GM21737 (cell line): ENCODE measurements around the gene MLLT6.

ENCODE experiments used
- ATAC-seq: cut with Tn5 transposase; IDR thresholded peaks from one replicate; pipeline ENCODE4 v1.9.1; 2021; ENCODE audit warnings: mild to moderate bottlenecking, moderate library complexity; ENCODE audit not compliant: unreplicated experiment

The MLLT6 gene

DNA sequence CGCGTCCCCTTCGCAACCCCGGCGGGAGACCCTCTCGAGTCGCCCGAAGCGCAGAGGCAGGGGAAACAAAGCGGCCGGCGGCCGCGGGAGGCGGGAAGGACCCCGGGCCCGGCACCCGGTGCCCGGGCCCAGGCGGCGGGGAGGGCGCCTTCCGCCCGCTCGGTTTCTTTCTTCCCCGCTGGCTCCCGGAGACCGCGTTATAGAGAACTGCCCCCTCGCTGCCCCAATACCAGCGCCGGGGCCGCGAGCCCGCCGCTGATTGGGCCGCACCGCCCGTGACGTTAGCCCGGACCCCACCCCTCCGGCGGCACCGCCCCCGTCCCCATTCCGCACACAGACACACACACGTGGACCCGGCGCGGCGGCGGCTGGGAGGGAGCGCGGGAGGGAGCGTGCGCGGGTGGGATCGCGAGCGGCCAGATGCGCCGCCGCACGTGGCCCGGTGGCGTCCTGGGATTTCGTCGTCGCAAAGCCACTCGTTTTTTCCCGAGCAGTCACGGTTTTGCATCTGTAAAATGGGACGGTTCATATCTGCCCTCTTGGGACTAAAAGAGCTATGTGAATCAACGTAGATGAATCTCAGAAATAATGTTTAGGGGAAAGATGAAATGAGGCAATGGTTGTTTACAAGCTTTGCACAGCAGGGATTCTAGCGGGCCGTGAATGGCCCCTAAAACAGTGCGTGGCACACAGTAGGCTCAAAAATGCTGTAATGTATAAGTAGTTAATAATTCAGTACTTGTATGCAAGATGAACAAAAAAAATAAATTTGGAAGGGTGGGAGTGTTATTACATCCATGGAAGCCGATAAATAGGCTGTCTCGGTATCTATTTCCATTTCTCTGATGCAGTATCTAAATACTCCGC, 30.1 kb upstream of the MLLT6 start, which contains the start of gene EPOP:
Gene EPOP (minus strand): TSS at position 209 of the 867 bp plus-strand sequence. CDS start 462 bp downstream, outside the sequence.
- ATAC-seq: peak; percentile 68

DNA sequence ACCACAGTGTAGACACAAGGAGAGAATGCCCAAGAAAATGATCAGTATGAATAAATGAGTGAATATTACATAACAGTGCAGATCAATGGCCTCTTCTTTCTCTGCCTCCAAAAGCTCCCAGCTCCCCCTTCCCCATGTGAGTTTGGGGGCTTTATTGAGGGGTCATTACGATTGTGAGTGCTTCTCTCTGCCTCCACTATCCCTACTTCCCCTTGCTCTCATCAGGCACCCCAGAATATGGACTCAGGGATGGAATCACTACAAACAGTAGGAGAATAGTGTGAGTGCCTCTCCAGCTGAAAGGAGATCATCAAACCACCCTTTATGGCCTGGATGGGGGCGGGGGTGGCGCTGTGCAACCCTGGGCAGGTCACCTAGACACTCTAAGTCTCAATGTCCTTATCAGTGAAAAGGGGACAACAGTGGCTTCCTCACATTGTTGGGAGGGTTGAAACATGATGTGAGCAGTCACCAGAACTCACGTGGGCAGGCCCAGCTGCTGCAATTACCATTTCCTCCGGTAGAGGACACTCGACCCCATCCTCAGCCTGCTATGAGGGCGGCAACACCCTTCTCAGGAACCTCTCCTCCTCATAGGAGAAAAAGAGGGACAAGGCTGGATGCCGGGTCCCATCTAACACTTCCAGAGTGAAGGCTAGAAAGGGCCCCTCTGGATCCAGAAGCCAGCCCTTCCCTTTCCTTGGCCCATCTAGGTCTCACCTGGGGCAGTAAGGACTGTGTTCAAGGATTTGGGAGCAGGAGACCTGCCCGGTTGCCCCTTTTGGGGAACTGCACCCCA, 28.2 kb upstream of the MLLT6 start:
- ATAC-seq: no peak

DNA sequence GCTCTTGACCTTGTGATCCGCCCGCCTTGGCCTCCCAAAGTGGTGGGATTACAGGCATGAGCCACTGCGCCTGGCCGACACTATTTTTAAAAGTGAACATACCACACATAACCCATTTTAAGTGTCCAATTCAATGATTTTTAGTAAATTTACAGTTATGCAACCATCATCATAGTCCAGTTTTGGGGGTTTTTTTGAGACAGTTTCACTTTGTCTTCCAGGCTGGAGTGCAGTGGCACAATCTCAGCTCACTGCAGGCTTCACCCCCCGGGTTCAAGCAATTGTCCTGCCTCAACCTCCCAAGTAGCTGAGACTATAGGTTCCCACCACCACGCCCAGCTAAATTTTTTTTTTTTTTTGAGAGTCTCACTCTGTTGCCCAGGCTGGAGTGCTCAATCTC, 27.3 kb upstream of the MLLT6 start:
- no peak for ATAC-seq

DNA sequence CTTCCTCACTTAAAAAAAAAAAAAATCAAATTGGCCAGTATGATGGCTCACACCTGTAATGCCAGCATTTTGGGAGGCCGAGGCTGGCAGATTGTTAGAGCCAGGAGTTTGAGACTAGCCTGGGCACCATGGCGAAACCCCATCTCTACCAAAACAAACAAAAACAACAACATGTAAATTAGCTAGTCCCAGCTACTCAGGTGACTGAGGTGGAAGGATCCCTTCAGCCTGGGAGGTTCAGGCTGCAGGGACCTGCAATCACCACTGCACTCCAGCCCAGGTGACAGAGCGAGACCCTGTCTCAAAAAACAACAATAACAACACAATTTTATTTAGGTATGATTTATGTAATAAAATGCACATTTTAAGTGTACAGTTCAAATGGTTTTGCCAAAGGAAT, 24.0 kb upstream of the MLLT6 start:
- ATAC-seq: no peak

DNA sequence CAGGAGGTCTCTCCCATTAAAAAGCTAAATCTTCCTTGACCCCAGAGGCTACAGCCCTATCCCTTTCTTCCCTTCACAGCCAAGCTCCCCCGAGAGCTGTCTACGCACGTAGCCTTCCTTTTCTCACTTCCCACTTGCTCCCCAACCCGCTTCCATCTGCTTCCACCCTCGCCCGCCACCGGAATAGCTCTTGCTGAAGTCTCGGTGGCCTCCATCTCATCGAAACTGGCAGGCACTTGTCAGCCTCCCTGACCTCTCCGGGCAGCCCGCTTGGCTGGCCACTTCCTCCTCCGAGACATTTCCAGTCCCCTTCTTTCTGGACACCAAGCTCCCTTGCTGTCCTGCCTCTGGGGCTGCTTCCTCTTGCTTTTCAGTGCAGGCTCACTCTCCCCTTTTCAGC, 19.6 kb upstream of the MLLT6 start:
- no peak for ATAC-seq

DNA sequence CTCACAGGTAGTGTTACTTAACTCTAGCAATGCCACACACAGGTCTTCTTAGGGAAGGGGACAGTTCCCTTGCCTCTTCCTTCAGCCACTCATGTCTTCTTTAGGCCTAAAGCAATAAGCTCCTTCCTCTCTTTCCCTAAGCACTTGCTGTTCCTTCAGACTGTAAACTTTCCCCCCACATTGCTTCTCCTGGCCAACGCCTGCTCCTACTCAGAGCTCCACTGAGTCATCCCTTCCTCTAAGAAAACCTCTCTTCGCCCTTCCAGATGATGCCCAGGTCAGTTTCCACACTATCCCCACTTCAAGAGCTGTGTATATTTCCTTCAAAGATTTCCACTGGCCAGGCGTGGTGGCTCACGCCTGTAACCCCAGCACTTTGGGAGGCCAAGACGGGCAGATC, 17.8 kb upstream of the MLLT6 start:
- no peak for ATAC-seq

DNA sequence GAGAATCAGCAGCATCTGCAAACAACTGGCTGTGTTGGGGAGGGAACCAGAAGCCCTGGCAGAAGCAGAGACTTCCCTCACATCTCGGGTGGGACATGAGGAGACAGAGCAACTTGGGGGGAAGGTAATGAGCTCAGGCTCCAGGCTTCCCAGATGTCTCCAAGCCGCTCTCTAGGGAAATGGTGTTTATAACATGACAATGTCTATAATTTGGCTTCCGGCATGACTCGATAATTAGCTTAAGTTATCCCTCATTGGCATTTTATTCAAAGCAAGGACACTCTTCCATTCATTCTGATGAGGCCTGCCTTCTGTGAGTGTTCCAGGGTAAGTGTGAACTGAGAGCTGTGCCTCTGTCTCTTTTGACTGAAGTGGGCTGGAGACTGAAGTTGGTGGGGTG, 14.7 kb upstream of the MLLT6 start:
- no peak for ATAC-seq

DNA sequence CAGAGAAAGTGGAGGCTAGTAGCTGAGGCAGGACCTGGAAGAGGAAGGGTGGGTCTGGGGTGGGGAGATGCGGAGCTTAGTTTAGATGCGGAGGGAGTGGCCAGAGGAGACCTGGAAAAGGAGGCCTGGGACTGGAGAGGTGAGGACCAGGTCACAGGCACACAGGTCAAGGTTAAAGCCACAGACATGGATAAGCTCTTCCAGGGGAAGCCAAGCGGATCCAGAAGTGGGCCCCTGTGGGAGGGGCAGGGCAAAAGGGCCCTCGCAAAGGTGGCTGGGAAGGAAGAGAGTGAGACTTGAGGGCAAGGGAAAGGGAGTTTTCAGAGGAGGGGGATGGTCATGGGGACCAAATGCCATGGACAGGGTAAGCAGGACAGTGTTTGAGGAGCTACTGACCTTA, 13.9 kb upstream of the MLLT6 start:
- ATAC-seq: no peak

DNA sequence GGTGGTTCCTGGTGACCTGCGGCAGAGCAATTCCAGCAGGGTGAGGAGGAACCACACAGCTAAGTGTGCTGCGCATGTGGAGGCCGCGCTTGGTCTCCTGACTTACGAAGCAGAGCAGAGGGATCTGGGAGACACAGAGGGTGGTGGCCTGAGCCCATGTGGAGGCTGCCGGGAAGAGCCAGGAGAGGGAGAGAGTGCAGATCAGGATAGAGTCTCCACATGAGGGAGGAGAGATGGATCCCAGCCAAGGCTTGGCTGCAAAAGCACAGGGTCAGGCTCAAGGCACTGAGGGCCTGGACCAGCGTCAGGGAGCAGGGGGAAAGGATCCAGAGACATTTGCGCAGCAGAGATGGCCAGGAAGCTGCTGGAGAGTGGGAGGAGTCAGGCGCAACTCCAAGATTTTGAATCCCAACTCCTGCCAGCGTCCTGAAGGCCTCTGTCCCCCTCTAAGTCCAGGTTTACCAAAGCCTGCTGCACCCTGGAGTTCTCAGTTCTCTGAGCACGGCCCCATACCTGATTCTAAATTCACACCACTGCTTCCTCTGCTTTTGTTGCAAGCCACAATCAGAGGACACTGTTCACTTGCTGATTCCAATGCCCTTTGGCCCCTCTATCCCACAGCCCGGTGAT, 11.3 kb upstream of the MLLT6 start:
- no peak for ATAC-seq

DNA sequence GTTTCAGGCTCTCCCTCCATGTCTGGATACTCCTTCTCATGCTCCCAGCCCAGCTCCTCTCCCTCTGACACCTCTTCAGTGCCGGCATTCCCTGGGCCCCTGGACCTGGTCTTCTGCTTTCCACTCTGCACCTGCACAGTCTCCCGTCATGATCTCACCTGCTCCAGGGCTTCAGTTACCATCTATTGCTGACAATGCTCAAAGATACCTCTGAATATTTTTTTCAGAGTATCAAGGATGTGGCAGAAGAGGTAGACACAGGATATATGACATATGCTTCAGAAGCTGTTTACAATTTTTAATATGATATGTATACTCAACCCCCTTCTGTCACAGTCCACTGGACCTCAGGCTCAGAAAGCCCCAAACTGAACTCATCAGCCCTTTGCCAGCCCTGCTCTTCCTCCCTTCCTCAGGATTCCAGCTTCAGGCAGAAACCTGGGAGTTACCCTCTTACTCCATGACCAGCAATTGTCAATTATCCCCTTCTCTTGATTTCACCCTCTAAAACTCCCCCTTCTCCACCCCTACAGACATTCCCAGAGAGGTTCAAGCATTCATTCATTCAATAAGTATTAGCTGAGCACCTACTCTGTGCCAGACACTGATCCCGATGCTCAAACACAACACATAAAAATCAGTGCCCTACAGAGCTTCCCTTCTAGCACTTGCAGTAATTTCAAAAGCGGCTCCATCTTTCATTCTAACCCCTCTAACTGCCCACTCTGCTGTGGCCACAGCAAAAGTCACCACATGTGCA, 7.8 kb upstream of the MLLT6 start:
- ATAC-seq: no peak

DNA sequence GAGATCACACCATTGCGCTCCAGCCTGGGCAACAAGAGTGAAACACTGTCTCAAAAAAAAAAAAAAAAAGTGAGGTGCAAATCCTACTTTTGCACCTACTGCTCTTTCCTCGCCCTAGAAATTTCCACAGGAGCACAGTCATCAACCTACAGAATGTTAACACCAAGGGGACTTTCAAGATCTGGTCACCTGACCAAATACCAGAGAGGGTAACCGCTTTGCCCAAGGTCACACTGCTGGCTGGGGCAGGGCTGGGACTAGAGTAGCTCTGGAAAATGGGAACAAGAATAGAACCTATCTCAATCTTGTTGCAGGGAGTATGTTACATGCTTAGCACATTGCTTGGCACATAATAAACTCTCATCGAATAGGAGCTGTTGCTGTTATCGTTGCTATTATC, 6.3 kb upstream of the MLLT6 start:
- no peak for ATAC-seq

DNA sequence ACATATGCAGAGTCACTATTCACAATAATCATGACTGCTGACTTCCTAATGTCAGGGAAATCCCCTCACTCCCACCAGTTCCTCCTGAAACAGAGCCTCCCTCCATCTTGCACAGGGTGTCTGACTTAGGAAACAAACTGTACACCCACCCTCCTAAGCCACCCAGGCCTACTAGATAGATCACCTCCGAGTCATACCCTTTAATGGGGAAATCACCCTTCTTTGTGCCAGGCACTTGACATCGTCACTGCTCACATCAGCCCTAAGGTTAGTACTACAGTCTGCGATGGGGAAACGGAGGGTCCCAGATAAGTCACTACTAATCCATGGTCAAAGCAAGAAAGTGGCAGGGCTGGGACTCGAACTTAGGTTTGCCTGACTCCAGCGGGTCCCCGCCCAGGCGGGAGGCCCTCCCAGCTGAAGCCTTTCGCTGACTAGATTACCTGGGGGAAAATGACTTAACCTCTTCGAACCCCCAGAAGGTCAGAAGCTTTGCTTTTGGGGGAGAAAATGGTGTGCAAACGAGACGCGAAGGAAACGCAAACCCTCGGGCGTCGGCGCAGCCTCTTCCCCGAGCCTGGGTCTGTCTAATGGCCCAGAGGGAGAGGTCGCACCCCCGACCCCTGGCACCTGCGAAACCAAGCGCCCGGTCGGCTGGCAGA, 3.4 kb upstream of the MLLT6 start:
- no peak for ATAC-seq

DNA sequence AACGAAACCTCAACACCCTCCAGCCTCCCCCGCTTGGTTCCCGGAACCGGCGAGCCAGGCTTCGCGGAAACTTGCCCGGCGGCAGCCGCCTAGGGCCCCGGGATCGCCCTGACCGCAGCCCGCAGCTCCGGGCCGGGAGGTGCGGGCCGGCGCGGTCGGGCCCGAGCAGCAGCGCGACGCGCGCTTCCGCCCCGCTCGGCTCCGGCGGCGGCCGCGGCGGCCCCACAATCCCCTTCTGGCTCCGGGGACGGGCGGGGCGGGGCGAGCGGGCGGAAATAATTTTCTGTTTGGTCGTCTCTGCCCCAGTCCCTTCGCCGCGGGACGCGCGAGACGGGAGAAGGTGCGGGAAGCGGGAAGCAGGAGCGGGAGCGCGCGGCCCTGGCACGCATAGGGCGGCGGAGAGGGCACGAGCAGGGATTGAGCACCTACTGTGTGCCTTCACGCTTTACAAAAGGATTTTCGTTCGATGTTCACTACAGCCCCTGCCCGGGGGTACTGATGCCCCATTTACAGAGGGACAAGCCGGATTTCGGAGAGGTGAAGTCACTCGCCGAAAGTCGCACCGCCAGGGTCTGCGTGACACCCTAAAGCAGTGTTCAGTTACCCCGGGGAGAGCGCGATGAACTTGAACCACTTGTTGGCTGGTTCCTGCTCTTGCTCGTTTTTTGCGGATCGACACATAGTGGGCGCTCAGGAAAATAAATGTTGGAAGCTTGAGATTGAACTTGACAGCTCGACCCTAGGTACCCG, 2.7 kb upstream of the MLLT6 start:
- ATAC-seq: peak; percentile 32

DNA sequence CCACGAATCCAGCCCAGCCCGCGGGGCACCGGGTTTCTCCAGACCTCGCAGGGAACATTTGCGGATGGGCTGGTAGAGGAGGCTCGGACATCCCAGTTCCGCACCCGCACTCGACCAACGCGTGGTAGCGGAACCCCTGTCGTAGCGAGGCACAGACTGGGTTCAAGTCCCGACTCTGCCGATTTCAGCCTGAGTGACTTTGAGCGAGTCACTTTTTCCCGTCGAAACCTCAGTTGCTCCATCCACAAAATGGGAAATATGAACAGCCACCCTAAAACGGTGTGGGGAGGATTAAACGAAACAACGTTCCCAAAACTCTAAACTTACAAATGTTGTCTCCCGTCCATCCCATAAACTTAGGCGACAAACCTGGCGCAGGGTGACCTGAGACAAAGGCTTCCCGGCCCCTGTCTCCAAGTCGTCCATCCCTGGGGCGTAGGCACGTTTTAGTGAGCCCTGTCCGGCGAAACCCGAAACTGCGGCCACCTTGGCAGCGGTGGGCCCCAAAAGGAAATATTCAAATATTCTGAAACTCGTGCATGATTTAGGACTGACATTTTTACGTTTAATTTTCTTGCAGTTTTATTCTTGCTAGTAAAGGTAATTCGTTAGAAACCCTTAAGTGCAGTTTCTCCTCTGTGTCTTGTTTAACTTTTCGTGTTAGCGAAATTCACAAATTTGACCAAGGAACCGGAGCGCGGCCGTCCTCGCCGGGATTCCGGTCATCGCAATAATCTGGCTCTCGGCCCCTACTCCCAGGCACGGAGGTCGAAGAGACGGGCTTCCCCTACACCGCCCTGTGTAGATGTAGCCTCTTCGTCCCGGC, 1.9 kb upstream of the MLLT6 start:
- ATAC-seq: no peak

DNA sequence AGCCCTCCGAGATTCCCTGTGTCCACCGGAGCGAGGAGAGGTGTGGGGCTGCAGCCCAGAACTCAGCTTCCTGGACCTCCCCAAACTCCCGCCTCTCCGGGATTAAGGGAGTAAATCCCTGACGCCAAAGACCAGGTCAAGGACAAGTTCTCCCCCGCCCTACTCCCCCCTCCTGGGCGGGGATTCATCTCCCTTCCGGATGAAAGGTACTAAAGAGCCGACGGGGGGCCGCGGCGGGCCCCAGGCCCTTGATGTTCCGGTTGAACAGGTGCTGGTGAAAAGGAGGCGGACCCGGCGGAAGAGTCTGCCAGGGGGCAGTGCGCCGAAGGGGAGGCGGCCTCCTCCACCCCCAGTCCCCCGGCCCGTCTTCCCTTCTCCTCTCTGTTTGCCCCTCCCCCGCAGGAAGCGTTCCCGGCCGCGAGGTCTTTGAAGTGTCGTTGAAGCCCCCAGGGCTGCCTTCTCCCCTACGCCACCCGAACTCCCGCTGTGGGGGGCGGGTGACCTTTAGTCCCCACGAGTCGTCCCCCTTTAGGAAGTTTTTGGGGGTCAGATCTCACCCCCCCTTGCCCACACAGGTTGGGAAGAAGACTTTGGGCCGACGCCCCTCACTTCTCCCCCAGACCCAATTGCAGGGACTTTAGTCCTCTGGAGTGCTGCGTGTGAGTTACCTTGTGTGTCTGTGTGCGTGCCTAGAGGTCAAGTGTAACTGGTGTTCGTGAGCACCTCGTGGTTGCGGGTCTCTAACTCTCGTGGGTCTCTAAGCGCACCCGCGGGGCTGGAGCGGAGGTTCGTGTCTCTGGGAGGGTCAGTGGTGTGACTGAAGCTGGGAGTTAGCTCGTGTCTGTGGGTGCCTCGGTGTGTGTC, 1.1 kb upstream of the MLLT6 start:
- peak; percentile 31 for ATAC-seq

DNA sequence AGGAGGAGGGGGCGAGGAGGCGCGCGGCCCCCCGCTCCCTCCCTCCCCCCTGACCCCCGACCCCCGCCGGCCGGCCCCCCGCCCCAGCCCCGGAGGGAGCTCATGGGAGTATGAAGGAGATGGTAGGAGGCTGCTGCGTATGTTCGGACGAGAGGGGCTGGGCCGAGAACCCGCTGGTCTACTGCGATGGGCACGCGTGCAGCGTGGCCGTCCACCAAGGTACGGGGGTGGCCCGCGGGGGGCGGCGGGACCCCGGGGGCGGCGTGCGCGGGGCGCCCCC, 390 bp downstream of the MLLT6 start:
- no peak for ATAC-seq

DNA sequence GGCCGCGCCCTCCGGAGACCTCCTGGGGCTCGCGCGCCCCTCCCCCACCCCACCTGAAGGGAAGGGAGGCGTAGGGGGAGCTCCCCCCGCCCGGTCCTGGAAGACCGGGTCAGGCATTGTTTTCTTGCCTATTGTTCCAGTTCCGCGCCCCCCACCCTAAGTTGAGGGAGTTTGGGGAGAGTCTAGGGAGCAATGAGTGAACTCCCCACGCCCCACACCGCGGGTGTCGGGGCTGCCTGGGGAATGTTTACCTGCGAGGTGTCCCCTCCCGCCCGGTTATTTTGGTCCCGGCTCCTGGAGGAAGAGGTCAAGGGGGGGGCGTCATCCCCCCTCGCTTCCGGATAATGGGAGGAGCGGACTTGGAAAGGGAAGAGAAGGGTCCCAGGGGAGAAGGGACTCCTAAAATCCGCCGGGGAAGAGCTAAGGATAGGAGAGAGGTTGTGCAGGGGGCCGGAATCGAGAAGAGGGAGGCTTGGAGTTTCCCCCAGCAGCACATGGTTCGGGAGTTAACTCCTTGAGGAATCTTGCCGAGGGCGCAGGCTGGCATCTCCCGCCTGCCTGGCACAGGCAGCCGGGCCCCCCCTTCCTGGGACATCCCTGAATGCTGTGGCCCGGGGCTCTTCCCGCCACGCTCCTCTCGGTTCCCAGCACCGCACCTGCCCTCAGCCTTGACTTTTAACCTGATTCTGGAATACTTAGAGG, 881 bp downstream of the MLLT6 start:
- no peak for ATAC-seq
